Stimulated activated CD8-positive, alpha-beta memory T cell treated with anti-CD3 and anti-CD28 coated beads, Interleukin-7, amount 100 ng/mL, for 4 hours (primary cell): ENCODE results near the gene KLF16.
A peak's percentile ranks its signal among the peaks of the same experiment; 100 is the strongest.

Source experiments
- DNase-seq, 2 donors: peaks; one replicate each; pipeline ENCODE4 v3.0.0-alpha.2; 2020; ENCODE audit warnings: low read depth in 2 of 2

KLF16 gene

DNA sequence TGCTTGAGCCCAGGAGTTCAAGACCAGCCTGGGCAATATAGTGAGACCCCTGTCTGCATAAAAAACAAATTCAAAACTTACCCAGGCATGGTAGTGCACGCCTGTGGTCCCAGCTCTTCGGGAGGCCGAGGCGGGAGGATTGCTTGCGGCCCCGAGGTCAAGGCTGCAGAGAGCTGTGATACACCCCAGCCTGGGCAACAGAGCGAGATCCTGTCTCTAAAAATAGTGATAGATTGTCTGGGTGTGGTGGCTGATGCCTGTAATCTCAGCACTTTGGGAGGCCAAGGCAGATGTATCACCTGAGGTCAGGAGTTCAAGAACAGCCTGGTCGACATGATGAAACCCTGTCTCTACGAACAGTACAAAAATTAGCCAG, 4.0 kb upstream of the KLF16 start:
- DNase-seq: no peak

DNA sequence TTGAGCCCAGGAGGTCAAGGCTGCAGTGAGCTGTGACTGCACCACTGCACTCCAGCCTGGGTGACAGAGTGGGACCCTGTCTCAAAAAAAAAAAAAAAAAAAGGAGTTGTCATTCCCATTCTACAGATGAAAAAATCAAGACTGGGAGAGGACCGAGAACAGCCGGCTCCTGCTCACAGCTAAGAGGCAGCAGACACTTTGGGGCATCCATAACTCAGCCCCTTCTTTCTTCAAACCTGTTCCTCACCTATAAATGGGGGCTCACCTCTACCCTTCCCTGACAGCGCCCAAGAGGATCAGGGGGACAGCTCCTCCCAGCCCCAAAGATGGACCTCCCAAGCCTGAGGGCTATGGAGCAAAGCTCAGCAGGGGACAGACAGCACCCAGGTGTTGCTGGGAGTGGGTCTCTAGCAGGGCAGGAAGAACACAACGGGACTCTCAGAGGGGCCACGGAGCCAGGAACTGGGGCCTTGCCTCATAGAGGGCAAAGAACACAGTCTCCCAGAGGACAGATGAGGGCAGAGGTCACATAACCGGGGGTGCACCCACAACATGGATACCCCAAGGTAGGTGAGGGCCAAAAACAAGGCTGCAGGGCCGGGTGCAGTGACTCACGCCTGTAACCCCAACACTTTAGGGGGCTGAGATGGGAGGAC, 3.4 kb upstream of the KLF16 start:
- no peak for DNase-seq

DNA sequence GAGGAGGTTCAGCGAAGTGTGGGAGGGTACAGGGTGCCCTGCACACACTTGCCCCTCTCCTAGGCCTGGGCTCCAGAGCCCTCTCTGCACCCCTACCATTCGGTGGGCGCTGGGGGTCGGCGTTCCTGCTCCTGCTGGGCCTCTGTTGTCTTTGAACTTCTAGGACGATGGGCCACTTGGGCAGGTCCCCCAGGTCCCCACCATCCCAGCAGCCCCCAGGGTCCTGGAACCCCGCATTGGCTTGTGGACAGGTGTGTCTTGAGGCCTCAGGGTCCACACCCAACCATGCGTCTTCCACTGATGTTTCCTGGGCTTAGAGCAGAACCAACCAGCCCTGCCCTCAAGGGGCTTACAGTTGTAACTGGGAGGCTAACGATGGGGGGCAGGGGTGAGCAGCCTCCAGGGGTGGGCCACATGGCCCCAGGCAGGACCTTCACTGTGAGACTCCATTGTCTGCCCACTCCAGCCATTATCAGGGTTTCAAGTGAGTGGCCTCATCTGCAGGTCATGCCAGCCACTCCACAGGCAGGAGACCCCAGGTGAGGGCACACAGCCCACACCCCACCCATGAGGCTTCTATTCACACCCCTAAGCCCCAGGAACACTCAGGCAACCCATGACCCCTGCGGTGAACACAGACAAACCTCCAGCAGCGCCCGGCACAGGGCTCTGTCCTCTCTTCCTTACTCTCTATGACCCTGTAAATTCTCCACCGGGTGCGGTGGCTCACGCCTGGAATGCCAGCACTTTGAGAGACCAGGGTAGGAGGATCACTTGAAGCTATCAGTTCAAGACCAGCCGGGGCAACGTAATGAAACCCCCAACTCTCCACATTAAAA, 2.0 kb upstream of the KLF16 start:
- no peak for DNase-seq

DNA sequence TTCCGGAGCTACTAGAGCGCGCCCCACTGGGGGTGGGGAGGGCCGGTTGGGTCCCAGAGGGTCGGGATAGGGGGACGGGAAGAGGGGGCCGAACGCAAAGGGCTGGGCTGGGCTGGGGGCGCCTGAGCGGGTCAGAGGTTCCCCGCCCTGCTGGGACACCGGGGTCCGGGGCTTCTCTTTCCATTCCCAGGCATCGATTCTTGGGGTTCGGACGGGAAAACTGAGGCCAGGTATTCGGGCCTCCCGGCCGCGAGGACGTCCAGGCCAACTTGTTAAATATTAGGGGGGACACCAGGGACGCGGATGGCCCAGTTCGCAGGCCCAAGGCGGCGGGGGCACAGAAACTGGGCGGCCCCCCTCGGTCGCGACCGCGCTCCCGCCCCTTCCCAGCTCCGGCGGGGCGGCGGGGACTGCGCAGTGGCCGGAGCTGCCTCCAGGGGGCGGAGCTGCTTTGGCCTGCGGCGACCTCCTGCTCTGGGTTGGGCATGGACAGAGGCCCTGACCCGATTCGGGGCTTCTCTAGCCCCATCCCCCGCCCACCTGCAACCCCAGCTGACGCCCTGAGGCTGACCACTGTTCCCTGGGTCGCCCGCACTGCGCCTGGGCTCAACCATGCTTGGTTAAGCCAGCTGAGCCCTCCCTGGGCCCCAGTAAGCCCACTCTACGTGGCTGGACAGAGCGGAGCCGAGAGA, 1.2 kb upstream of the KLF16 start:
- DNase-seq: peak in 1 of 2 donors; percentile 63

DNA sequence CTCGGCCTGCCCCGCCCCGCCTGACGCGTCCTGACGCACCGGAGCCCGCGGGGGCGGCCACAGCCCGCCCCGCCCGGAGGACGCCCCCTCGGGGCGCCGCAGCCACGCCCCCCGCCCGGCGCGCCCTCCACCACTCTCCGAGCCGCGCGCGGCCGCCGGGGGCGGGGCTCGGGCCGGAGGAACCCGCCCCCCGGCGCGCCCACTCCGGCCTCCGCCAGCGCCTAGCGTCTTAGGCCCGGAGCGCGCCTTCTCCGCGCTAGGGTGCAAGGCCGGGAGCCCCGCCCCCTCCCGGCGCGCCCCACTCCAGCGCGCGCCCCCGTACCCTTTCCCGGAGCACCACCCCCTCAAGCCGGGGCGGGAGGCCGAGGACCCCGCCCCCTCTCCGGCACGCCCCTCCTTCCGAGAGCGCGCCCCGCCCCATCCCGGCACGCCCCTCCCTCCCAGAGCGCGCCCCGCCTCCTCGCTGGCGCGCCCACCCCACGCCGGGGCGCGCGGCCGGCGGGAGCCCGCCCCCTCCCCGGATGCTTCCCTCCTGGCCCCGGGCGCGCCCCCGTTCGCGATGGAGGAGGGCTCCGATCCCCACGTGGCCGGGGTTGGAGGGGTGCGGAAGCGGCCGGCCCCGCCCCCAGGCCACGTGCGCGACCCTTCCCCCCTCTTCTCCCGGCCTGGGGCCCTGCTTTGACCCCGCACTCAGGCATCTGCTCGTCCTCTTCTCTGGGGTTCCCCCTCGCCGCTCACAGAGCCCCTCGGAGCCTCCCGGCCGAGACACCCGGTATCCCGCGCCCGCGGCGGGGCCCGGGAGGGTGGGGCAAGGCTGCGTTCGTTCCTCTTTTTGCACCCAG, 480 bp upstream of the KLF16 start:
- DNase-seq: peak; percentile 85 to 96

DNA sequence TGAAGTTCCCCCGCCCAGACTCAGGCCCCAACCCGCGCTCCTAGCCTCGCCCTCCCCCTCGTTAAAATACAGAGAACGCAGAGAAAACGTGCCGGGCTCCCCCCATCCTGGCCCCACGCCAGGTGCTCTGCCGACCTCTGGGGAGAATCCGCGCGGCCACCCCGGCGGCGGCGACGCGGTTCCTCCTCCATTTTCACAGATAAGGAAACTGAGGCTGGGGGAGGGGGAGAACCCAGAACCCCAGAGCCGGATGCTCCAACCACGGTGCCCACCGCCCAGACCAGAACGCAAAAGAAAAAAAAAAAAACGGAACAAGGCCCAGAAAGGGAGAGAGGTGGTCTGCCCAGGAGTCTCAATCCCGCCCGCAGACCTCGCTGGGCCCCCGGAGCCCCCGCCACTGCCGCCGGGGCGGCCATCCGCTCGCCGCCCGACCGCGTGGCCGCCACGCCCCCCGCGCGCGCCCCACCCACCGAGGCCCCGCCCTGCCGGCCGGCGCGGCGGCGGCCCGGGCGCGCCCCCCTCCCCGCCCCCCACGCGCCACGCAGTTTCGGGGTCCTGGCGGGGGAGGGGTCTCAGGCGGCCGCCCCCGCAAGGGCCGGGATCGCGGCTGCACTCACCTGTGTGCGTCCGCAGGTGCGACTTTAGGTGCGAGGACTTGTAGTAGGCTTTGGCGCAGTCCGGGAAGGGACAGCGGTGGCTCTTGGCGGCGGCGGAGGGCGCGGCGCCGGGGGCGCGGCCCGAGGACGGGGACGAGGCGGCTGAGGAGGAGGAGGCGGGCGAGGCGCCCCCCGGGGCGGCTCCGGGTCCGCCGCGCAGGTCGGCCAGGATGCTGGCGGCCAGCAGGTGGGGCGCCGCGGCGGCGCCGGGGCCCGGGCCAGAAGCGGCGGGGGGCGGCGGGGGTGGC, 703 bp downstream of the KLF16 start:
- DNase-seq: peak in 1 of 2 donors; percentile 58

DNA sequence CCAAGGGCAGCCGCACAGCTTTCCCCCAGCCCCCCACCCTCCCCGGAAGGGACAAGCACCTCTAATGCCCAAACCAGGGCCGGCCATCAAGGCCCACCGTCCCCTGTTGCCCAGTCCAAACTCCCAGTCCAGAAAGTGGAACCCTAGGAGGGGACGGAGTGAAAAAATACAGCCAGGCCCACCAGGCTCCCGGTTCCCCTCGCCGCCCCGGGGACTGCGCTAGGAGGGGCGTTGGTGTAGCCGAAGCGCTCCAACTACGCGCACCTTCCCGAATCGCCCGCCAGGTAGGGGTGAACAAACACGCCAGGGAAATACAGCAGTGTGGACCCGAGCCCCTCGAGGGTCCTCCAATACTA, 1.3 kb downstream of the KLF16 start:
- no peak for DNase-seq

DNA sequence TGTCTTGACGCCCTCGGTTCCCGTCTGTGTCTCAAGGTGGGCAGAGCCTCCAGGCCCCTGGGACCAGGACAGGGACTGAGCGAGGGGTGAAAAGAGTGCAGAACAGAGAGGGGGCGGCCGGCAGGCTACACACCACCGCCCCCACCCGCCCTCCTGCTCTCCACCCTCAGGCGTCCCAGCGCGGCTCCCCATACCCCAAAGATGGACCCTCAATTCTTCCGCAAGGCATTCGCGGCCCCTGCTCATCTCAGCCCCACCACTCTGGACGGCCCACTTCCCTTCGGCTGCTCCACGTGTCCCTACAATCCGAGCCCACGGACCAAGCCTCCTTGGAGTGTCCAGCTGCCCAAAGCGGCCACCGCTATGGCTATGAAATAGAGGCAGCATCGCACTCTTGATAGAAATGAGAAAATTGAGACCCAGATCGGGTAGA, 1.8 kb downstream of the KLF16 start:
- no peak for DNase-seq

GRCh38 chr19:1860821-1861598, 2.4 kb downstream of the KLF16 start:
- DNase-seq: no peak

DNA sequence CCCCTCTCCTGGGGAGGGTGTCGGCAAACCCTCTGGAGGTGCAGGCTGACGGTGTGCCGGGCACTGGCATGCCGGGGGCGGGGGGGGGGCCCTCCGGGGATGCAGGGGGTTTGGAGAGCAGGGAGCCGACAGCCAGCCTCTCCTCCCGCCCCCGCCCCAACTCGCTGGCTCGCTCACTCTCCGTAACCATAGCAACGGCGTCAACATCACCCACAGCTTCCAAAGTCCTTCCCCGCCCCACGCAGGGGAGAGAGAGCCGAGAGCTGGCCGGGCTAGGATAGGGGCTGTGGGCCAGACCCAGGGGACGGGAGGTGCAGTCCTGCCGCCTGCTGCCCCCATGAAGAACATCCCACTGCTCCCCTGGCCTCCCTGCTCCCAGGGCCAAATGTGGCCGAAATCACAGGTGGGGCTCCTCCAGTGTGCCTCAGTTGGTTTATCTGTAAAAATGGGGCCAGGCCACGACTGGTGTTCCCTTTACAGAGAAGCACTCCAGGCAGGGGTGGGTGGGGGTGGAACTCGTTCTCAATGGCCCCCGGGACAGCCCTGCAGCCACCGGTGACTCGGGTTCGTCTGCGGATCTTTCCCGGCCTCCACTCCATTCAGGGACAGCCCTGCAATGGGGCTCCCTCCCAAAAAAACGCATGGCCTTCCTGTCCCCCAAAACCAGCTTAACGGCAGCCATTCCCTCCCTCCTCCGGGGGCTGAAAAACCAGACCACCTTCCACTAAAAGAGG, 3.2 kb downstream of the KLF16 start:
- peak in 1 of 2 donors; percentile 44 for DNase-seq

DNA sequence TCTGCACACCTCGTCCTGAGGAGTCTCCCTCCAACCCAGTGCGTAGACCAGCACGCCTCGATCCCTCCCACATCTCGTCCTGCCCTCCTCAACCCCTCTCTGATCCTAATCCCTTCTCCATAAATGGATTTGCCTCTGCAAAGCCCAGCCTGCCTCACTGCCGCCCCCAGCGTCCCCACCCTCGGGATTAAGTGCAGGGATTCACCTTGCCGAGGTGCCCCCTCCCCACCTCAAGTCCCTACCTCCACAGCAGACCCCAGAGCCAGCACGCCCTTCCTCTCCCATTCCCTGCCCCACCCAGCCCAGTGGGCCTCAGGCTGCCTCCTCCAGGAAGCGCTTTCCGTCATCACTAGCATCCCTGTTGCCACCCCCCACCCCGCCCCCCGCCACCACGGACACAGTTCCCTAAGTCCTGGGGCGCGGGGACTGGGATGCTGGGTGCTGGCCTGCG, 4.0 kb downstream of the KLF16 start:
- no peak for DNase-seq

DNA sequence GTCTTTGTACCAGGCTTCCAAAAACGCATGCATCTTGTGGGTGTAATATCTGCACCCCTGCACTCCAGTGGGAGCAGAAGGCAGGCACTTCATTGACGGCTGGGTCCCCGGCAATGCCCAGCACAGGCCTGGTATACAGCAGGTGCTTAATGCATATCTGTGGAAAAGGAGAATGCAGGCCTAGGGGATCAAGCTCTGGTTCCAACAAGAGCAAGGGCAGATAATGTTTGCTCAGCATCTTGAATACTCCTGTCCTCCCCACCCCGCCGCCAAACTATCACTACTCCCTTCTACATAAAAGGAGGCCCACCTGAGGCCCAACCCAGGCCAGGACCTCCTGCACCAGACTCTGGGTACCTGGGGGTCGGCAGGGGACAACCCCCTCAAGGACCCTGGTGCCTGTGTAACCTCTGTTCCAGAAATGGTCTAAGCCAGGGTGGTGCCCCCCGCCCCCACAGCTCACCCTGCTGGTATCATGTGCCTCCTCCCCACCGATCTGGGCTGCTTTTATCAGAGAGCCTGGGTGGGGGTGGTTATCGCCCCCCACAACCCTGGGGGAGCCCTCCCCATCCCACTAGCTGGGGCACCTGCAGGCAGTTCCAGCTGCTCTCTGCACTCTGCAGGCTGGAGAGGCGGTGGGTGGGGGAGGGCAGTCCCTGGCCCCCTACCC, 4.8 kb downstream of the KLF16 start:
- DNase-seq: no peak

- no peak for DNase-seq
Observed at GRCh38 chr19:1857648-1858326, 5.6 kb downstream of the KLF16 start.

DNA sequence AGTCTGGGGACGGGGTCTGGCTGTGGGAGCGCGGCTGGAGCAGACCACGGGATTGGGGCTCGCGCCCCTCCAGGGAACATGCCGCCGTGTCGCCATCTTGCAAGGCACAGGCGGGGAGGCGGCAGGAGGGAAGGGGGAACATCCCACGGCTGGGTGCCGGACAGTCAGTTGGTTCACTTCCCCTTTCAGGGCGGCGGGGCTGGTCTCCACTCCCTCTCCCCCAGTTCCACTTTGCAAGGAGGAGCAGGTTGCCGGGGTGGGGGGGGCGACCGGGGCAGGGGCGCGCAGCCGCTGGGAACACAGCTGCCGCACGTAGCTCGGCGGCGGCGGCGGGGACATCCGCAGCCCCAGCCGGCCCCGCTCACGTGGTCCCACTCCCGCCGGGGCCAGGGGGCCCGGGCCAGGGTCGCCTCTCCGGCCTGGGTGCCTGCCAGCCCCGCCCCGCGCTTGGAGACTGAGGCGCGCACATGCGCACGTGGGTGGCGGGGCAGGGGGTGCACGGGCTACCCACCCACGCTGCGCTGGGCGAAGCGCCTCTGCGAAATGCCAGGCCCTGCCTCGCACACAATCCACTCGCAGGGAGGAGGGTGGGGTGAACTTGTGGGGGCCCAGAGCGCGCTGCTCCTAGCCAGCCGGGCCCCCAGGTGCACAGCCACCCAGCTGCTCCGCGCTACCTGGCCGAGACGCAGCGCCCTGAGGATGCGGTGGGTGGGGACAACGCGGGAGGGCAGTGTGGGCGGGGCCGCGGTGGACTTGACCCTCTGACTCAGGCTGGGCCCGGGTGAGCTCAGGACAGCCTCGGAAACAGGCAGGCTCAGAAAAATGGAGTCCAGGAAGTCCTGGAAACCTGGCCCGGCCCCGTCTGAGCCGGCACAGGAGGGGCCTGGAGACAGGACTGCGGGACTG, 6.4 kb downstream of the KLF16 start:
- peak in 1 of 2 donors; percentile 68 for DNase-seq

DNA sequence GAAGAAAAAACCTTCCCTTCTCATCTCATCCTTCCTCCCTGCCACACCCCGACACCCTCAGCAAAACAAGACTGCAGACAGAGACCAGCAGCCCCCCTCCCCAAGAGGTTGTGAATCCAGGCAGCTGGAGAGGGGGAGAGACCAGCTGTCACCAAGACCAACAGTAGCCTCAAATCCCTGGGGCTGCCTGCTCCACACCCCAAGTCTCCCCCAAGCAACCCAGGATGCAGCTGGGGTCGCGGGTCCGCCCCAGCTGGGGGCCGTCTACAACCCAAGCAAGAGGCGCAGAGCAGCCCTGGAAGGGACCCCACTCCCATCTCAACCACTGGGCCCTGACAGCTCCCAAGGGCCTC, 7.1 kb downstream of the KLF16 start:
- no peak for DNase-seq

DNA sequence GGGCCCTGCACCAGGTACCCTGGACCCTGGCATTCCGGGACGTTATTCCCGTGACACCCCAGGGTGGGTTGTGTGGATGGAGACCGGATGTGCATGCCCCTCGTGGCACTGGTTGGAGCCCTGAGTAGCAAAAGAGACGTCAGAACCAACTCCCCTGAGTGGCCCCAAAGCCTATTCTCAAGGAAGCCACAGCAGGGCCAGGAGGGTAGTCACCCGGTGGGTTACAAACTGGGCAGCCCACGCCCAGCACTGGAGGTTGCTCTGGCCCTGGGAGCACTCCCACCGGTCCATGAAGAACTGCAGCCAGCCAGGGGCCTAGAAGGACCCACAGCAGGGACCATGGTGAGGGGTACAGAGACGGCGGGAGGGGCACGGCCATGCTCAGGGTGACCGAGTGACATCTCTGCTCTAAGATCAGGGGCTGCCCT, 7.5 kb downstream of the KLF16 start:
- DNase-seq: no peak
